HepG2 (cell line): ENCODE results near the gene ZCCHC8. TPM values are rescaled to one million over a fixed set of nuclear protein-coding genes. Genes with fewer than 3 reads are reported as not detected.

Experiments
- ARNTL ChIP-seq: sonication (generic); formaldehyde crosslinking; IDR thresholded peaks from 2 replicates; pipeline ENCODE4 v1.4.0; 2020; ENCODE audit warnings: mild to moderate bottlenecking, missing genetic modification reagents
- CBX1 ChIP-seq: IDR thresholded peaks from one replicate; pipeline ENCODE4 v1.6.1; 2016; ENCODE audit warnings: antibody characterized with exemption, low read depth
- DNMT3B ChIP-seq: conservative IDR thresholded peaks from 2 replicates; pipeline ENCODE4 v1.6.1; 2016; ENCODE audit warnings: missing biosample characterization, control low read depth
- ELF3 ChIP-seq: IDR thresholded peaks from 2 replicates; pipeline ENCODE4 v1.6.1; 2016; ENCODE audit warnings: missing genetic modification reagents, missing compliant biosample characterization
- HNF1B ChIP-seq: sonication (generic); formaldehyde crosslinking; IDR thresholded peaks from 2 replicates; pipeline ENCODE4 v1.5.1; 2020; ENCODE audit warnings: mild to moderate bottlenecking, moderate library complexity, missing genetic modification reagents
- IKZF1 ChIP-seq: fragments of 450-650 bp; IDR thresholded peaks from 2 replicates; pipeline ENCODE4 v1.7.1; 2016
- IRX3 ChIP-seq: sonication (generic); formaldehyde crosslinking; IDR thresholded peaks from 2 replicates; pipeline ENCODE4 v1.8.1; 2023; ENCODE audit warnings: mild to moderate bottlenecking, low read depth, missing genetic modification reagents, borderline replicate concordance
- MYNN ChIP-seq: sonication (generic); formaldehyde crosslinking; IDR thresholded peaks from 2 replicates; pipeline ENCODE4 v1.4.0; 2020; ENCODE audit warnings: mild to moderate bottlenecking, low read depth, missing genetic modification reagents
- SYNCRIP ChIP-seq: fragments of 200-400 bp; formaldehyde crosslinking; IDR thresholded peaks from 2 replicates; pipeline ENCODE4 v1.6.1; 2018; ENCODE audit warnings: mild to moderate bottlenecking, low read depth, low read length; ENCODE audit not compliant: insufficient read depth
- TAF1 ChIP-seq: sonication (generic); formaldehyde crosslinking; IDR thresholded peaks from 2 replicates; pipeline ENCODE4 v1.4.0; 2020; ENCODE audit warnings: missing genetic modification reagents
- ZBED4 ChIP-seq: sonication (generic); formaldehyde crosslinking; IDR thresholded peaks from 2 replicates; pipeline ENCODE4 v1.4.0; 2020; ENCODE audit warnings: missing genetic modification reagents, borderline replicate concordance
- ZBTB4 ChIP-seq: sonication (generic); formaldehyde crosslinking; IDR thresholded peaks from 2 replicates; pipeline ENCODE4 v1.4.0; 2020; ENCODE audit warnings: missing genetic modification reagents, mild to moderate bottlenecking, borderline replicate concordance
- ZFY ChIP-seq: sonication (generic); formaldehyde crosslinking; IDR thresholded peaks from 2 replicates; pipeline ENCODE4 v1.4.0; 2020; ENCODE audit warnings: missing genetic modification reagents
- ZNF225 ChIP-seq: sonication (generic); formaldehyde crosslinking; IDR thresholded peaks from 2 replicates; pipeline ENCODE4 v1.4.0; 2020; ENCODE audit warnings: mild to moderate bottlenecking, missing genetic modification reagents
- ZNF329 ChIP-seq: sonication (generic); formaldehyde crosslinking; IDR thresholded peaks from 2 replicates; pipeline ENCODE4 v1.9.0; 2021; ENCODE audit warnings: low read depth, mild to moderate bottlenecking, missing genetic modification reagents
- ZNF33A ChIP-seq: sonication (generic); formaldehyde crosslinking; IDR thresholded peaks from 2 replicates; pipeline ENCODE4 v1.5.1; 2020; ENCODE audit warnings: missing genetic modification reagents, mild to moderate bottlenecking, moderate library complexity, borderline replicate concordance
- ZNF800 ChIP-seq: sonication (generic); formaldehyde crosslinking; IDR thresholded peaks from 2 replicates; pipeline ENCODE4 v1.4.0; 2020; ENCODE audit warnings: missing genetic modification reagents
- ZSCAN31 ChIP-seq: sonication (generic); formaldehyde crosslinking; IDR thresholded peaks from 2 replicates; pipeline ENCODE4 v1.5.0; 2020; ENCODE audit warnings: low read depth, mild to moderate bottlenecking, missing genetic modification reagents
- polyA plus RNA-seq, 8 experiments: library from polyadenylated mRNA; depleted of rRNA in 3 of 8; stranded (reverse) in 7 of 8; unstranded in 1 of 8; fragments of >200 nt; fragmentation: Illumina TruSeq in 4 of 8; extraction: Trizol in 4 of 8; gene quantifications; 2 replicates each; pipeline versions ENCODE4 v1.2.1 to v1.2.3, GENCODE V29; 2011 to 2016; ENCODE audit warnings: low read depth in 4 of 8, missing spikeins in 1 of 8, mixed read lengths in 1 of 8; ENCODE audit not compliant: insufficient read depth in 1 of 8
- total RNA-seq, 5 experiments: library from RNA; depleted of rRNA; stranded (reverse); fragments of >200 nt; fragmentation: Illumina TruSeq; extraction: Trizol; gene quantifications; 2 replicates each; pipeline ENCODE4 v1.2.3, GENCODE V29; 2016; ENCODE audit warnings: low read depth in 1 of 5
- TF ChIP-seq, protein P1 (sequence below): sonication (generic); formaldehyde crosslinking; IDR thresholded peaks from 2 replicates; pipeline ENCODE4 v1.4.0; 2020; ENCODE audit warnings: missing genetic modification reagents, mild to moderate bottlenecking, borderline replicate concordance

The ZCCHC8 gene
- total and polyA plus RNA-seq, 2 of the 13 experiments (the other 11 are each of a cell fraction or from before 2014, with no cell fraction given): 18.6 to 20.9 TPM

- TF ChIP-seq ZNF800: no peak
- TF ChIP-seq CBX1: no peak
- TF ChIP-seq ELF3: peak; percentile 85
- TF ChIP-seq ZNF225 (CRISPR knock-in tag): no peak
- TF ChIP-seq ZSCAN31 (CRISPR knock-in tag): no peak
- no peak for TF ChIP-seq HNF1B (CRISPR knock-in tag)
- no peak for TF ChIP-seq SYNCRIP
- no peak for TF ChIP-seq ZNF329 (CRISPR knock-in tag)
- TF ChIP-seq ZFY (CRISPR knock-in tag): no peak
- no peak for TF ChIP-seq TAF1 (CRISPR knock-in tag)
- TF ChIP-seq ZBTB4 (CRISPR knock-in tag): no peak
- no peak for TF ChIP-seq MYNN (CRISPR knock-in tag)
- peak; percentile 54; the same call in 1 of the 2 replicates for TF ChIP-seq ZBED4 (CRISPR knock-in tag)
- TF ChIP-seq ZNF33A (CRISPR knock-in tag): no peak; the same call in 1 of the 2 replicates
- TF ChIP-seq IKZF1: no peak
- no peak for TF ChIP-seq ARNTL
- TF ChIP-seq, protein P1, sequence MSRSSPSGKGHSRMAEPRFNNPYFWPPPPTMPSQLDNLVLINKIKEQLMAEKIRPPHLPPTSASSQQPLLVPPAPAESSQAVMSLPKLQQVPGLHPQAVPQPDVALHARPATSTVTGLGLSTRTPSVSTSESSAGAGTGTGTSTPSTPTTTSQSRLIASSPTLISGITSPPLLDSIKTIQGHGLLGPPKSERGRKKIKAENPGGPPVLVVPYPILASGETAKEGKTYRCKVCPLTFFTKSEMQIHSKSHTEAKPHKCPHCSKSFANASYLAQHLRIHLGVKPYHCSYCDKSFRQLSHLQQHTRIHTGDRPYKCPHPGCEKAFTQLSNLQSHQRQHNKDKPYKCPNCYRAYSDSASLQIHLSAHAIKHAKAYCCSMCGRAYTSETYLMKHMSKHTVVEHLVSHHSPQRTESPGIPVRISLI: no peak
- TF ChIP-seq DNMT3B (CRISPR knock-in tag): no peak
- TF ChIP-seq IRX3 (CRISPR knock-in tag): no peak
Observed at GRCh38 chr12:122489038-122489437, 11.7 kb downstream of the ZCCHC8 start (continued).
